ENCODE measurements around the gene VIPR2.

Gene VIPR2

GRCh38 chr7:159121476-159121875 is 23.2 kb downstream of the VIPR2 start:
- TF ChIP-seq ZFX (IDR thresholded peaks at IDR 0.05) (no peak), CTCF (conservative IDR thresholded peaks at IDR 0.05) (no peak)

GRCh38 chr7:159121068-159121467 is 23.6 kb downstream of the VIPR2 start:
- no peak overlapping the region for H3K27ac ChIP-seq
- TF ChIP-seq ZFX (IDR thresholded peaks at IDR 0.05) (no peak), CTCF (conservative IDR thresholded peaks at IDR 0.05) (no peak)

More at GRCh38 chr7:159121476-159121875, 23.2 kb downstream of the VIPR2 start:
- no peak overlapping the region for H3K27ac ChIP-seq

- TF ChIP-seq ZFX (IDR thresholded peaks at IDR 0.05) (no peak), CTCF (conservative IDR thresholded peaks at IDR 0.05) (no peak)
- no peak overlapping the region for H3K27ac ChIP-seq
Observed at GRCh38 chr7:159120540-159120919, 24.1 kb downstream of the VIPR2 start.

- no peak overlapping the region for H3K27ac ChIP-seq
- TF ChIP-seq ZFX (IDR thresholded peaks at IDR 0.05) (no peak), CTCF (conservative IDR thresholded peaks at IDR 0.05) (no peak)
Observed at GRCh38 chr7:159119851-159120539, 24.7 kb downstream of the VIPR2 start.

- no peak for TF ChIP-seq ZFX (IDR thresholded peaks at IDR 0.05)
- TF ChIP-seq CTCF (conservative IDR thresholded peaks at IDR 0.05), result no peak
- H3K27ac ChIP-seq, result no peak overlapping the region
Observed at GRCh38 chr7:159119026-159119741, 25.5 kb downstream of the VIPR2 start.

- TF ChIP-seq ZFX (IDR thresholded peaks at IDR 0.05) (no peak), CTCF (conservative IDR thresholded peaks at IDR 0.05) (no peak)
- no peak overlapping the region for H3K27ac ChIP-seq
Observed at GRCh38 chr7:159118623-159119022, 26.0 kb downstream of the VIPR2 start.

- H3K27ac ChIP-seq, result no peak overlapping the region
Observed at GRCh38 chr7:159118197-159118595, 26.5 kb downstream of the VIPR2 start.

More at GRCh38 chr7:159118197-159118595, 26.5 kb downstream of the VIPR2 start:
- TF ChIP-seq ZFX (IDR thresholded peaks at IDR 0.05) (no peak), CTCF (conservative IDR thresholded peaks at IDR 0.05) (no peak)
